ENCODE data around the gene AGTPBP1. TPM values are rescaled to one million over a fixed set of nuclear protein-coding genes. Genes with fewer than 3 reads are reported as not detected.

The AGTPBP1 gene
- total and polyA plus RNA-seq, 2 of the 8 experiments (the other 6 are each of a cell fraction or from before 2014, with no cell fraction given): 13.4 to 65.2 TPM

GRCh38 chr9:85726737-85727136 is 15.0 kb downstream of the AGTPBP1 start:
- Histone ChIP-seq H3K4me3 (ENCODE audit: extremely low read depth in 1 of 4, insufficient read depth in 2 of 4, low read depth in 3 of 4, low read length in 4 of 4) (no peak overlapping the region), H3K14ac (ENCODE audit: insufficient read length) (no peak overlapping the region), H3K36me3 (ENCODE audit: control insufficient read depth in 2 of 4, insufficient read depth in 4 of 4, low read length in 3 of 4) (no peaks in the 10 kb centered on the region; a peak in 1 of 8 replicates), H3K79me1 (ENCODE audit: low read depth, low read length) (peaks cover 7% of the 10 kb centered on the region; the same call in 1 of the 2 replicates), H4K91ac (replicated peaks; ENCODE audit: insufficient read length, low read length) (no peak overlapping the region), H2BK15ac (ENCODE audit: low read length) (no peak overlapping the region), H3K23me2 (ENCODE audit: low read depth, low read length) (no peaks in the 10 kb centered on the region; the same call in 1 of the 2 replicates), H2AK5ac (ENCODE audit: low read depth, low read length) (no peak overlapping the region), H4K8ac (ENCODE audit: extremely low read depth, insufficient read depth, low read length) (no peak overlapping the region), H2AFZ (ENCODE audit: low read length) (no peak overlapping the region), H2BK5ac (ENCODE audit: low read depth, low read length) (no peak overlapping the region), H2BK120ac (replicated peaks; ENCODE audit: low read depth, low read length) (no peak overlapping the region), H3K4ac (replicated peaks; ENCODE audit: insufficient read length, low read depth, low read length) (no peak overlapping the region), H3K79me2 (ENCODE audit: control insufficient read depth in 1 of 2, insufficient read depth in 2 of 2, low read length in 2 of 2) (peaks cover 2 to 80% of the 10 kb centered on the region in 2 experiments; a peak in 2 of 4 replicates), H3K4me1 (replicated peaks in 1 of 4; ENCODE audit: control insufficient read depth in 3 of 4, insufficient read depth in 4 of 4, low read length in 3 of 4) (peaks cover 0 to 11% (median 9%) of the 10 kb centered on the region in 4 experiments; a peak in 6 of 7 replicates), H2BK12ac (ENCODE audit: low read depth, low read length) (no peak overlapping the region), H3K9me3 (ENCODE audit: insufficient read depth in 2 of 2, low read depth in 1 of 2, low read length in 1 of 2) (no peaks in the 10 kb centered on the region), H4K20me1 (replicated peaks in 1 of 2; ENCODE audit: control insufficient read depth in 1 of 2, insufficient read depth in 2 of 2, low read length in 2 of 2) (peaks cover 0 to 4% of the 10 kb centered on the region in 2 experiments), H3K27me3 (replicated peaks in 1 of 4; ENCODE audit: control insufficient read depth in 3 of 4, extremely low read depth in 1 of 4, insufficient read depth in 3 of 4, low read length in 3 of 4) (no peaks in the 10 kb centered on the region), H4K5ac (ENCODE audit: insufficient read length, low read depth, low read length) (no peak overlapping the region), H2BK20ac (ENCODE audit: low read length) (no peak overlapping the region), H3K27ac (ENCODE audit: low read depth, low read length) (no peak overlapping the region), H3K56ac (replicated peaks; ENCODE audit: insufficient read length, low read depth, low read length) (no peak overlapping the region), H3K4me2 (ENCODE audit: insufficient read depth in 1 of 2, low read depth in 2 of 2, low read length in 2 of 2) (no peak overlapping the region), H3K9ac (replicated peaks in 1 of 4; ENCODE audit: extremely low read depth in 1 of 4, low read depth in 3 of 4, low read length in 3 of 4) (no peak overlapping the region), H3K18ac (ENCODE audit: extremely low read depth, low read length) (no peak overlapping the region), H3K23ac (ENCODE audit: insufficient read length) (no peak overlapping the region)
- FAIRE-seq (no peak), DNase-seq (ENCODE audit: low read depth in 1 of 2, low spot score in 2 of 2) (no peak)
- ChIA-PET CTCF (ENCODE audit: partially characterized antibody) (no interaction called here), POLR2A (ENCODE audit: partially characterized antibody) (no interaction called here)
- 96% methylated on average over 4 of the region's 4 CpGs; no CpG with 5 or more reads in 1 of the 2 experiments for WGBS, 2 experiments (ENCODE audit: extremely low coverage in 1 of 2, insufficient coverage in 1 of 2, insufficient read length in 1 of 2, insufficient replicate concordance in 2 of 2, low coverage in 1 of 2, low lambda C conversion rate in 2 of 2, missing lambda C conversion rate in 1 of 2)
- TF ChIP-seq RAD21 (IDR thresholded peaks at IDR 0.05 in 1 of 2, conservative IDR thresholded peaks at IDR 0.05 in 1 of 2; ENCODE audit: low read depth in 2 of 2, low read length in 2 of 2) (no peak), CHD1 (IDR thresholded peaks at IDR 0.05; ENCODE audit: low read depth, low read length) (no peak), POLR2A (IDR thresholded peaks at IDR 0.05; ENCODE audit: control extremely low read depth in 1 of 2, low read depth in 2 of 2, low read length in 2 of 2) (no peak), RNF2 (IDR thresholded peaks at IDR 0.05; ENCODE audit: borderline replicate concordance, low read depth, low read length, missing control alignments, poor library complexity, severe bottlenecking) (no peak), KDM4A (IDR thresholded peaks at IDR 0.05; ENCODE audit: low read depth, low read length, severe bottlenecking) (no peak), TAF7 (optimal IDR thresholded peaks at IDR 0.05; ENCODE audit: borderline replicate concordance, low read depth, low read length) (no peak), USF2 (IDR thresholded peaks at IDR 0.05; ENCODE audit: low read length) (no peak), BRCA1 (IDR thresholded peaks at IDR 0.05; ENCODE audit: low read depth, low read length) (no peak), GTF2F1 (IDR thresholded peaks at IDR 0.05; ENCODE audit: borderline replicate concordance, low read depth, low read length) (no peak), CEBPB (IDR thresholded peaks at IDR 0.05; ENCODE audit: low read depth, low read length) (no peak), BACH1 (IDR thresholded peaks at IDR 0.05; ENCODE audit: low read length) (no peak), CBX5 (IDR thresholded peaks at IDR 0.05; ENCODE audit: low read depth, low read length) (no peak)

Data from H1 (cell line).